Aortic smooth muscle cell (primary cell): Measurements from ENCODE around the gene PAGE3. TPM values are rescaled to one million over a fixed set of nuclear protein-coding genes. Genes with fewer than 3 reads are reported as not detected.

Experiments
- total RNA-seq: library from RNA; depleted of rRNA; stranded (reverse); fragments of >200 nt; gene quantifications from 2 replicates; pipeline ENCODE4 v1.2.3, GENCODE V29; 2014

PAGE3 gene, protein sequence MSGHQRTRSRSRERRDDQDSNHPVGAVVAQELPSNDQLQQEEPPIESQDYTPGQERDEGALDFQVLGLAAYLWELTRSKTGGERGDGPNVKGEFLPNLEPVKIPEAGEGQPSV
- total RNA-seq = not detected in 2 replicates

DNA sequence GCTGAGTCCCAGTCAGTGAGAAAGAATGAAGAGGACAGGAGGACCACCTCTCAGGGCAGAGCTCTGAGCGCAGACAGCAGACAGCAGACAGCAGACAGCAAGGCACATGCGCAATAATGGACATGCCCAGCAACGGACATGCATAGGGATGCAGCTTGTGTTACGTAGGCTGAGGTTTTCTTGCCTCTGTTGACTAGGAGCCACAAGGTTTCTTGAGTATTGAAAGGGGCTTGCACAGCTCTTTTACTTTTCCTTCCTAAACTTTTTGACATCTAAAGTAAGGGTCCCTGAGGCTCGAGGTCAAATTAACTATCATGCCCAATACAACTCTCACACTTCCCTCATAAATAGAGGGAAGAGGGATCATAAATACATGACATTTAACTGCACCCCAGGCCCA lies at the start of gene PAGE3:
PAGE3 (minus strand) TSS at position 101 of the 400 bp plus-strand sequence. CDS start 1,013 bp downstream, outside the sequence.

DNA sequence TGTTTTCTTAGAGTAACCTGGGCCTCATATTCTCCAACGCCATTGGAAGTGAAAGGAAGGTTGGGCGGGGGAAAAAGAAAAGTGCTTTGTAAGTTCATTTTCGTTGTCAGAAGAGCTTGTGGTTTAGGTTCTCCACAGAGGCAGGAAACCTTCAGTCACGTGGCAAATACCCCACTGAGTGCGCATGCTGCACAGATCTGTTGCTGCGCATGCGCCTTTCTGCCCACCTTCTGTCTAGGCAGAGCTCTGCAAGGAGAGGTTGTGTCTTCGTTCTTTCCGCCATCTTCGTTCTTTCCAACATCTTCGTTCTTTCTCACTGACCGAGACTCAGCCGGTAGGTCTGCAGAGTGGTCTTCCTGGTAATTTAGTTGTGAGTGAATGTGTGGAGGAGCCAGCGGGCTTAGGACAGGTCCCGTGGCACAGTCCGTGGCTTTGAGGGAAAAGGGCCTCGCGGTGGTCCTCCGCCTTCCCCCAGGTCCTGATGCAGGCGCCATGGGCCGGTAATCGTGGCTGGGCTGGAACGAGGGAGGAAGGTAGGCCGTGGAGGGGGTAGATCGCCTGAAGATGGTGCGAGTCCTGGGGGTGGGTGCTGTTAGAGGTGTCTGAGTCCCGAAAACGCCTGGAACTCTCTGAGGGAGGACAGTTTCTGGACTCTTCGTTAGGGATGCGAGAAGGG lies 44.5 kb downstream of the PAGE3 start, which contains the start of gene PAGE5:
PAGE5 (plus strand) TSS at position 228 of the 676 bp plus-strand sequence. CDS start 1,037 bp downstream, outside the sequence.

Other genes starting within 250 kb of the PAGE3 start
- gene ALAS2, start 233.9 kb downstream of the PAGE3 start, total RNA-seq = not detected in 2 replicates
- not detected in 2 replicates for gene PAGE2B, start 189.9 kb downstream of the PAGE3 start, total RNA-seq
- gene PAGE2, start 175.9 kb downstream of the PAGE3 start, total RNA-seq = not detected in 2 replicates
- not detected in 2 replicates for gene PAGE5, start 44.6 kb downstream of the PAGE3 start, total RNA-seq
- 45.7 and 46.8 TPM in 2 replicates for gene MAGEH1, start 187.2 kb upstream of the PAGE3 start, total RNA-seq
- gene USP51, start 224.9 kb upstream of the PAGE3 start, total RNA-seq = 1.2 and 1.5 TPM in 2 replicates